ENCODE data around the gene CRACDL.

DNA sequence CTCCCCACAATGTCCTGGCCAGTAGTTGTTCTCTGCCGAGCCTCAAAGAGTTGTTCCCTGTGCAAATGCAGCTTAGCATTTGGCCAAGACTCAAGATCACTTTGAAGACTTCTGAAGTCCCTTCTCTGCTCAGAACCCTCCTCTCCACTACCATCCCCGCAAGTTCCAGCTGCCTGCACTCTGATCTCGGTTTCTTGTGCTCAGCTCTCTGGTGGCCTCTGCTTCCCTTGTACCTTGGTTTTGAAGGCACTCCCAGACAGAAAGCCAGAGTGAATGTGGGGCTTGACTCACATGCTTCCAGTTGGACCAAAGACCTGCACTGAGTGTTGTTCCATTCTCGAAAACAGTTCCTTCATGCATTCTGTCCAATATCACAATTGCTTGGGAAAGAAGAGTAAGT lies 28.6 kb downstream of the CRACDL start:
- TF ChIP-seq, protein P1, sequence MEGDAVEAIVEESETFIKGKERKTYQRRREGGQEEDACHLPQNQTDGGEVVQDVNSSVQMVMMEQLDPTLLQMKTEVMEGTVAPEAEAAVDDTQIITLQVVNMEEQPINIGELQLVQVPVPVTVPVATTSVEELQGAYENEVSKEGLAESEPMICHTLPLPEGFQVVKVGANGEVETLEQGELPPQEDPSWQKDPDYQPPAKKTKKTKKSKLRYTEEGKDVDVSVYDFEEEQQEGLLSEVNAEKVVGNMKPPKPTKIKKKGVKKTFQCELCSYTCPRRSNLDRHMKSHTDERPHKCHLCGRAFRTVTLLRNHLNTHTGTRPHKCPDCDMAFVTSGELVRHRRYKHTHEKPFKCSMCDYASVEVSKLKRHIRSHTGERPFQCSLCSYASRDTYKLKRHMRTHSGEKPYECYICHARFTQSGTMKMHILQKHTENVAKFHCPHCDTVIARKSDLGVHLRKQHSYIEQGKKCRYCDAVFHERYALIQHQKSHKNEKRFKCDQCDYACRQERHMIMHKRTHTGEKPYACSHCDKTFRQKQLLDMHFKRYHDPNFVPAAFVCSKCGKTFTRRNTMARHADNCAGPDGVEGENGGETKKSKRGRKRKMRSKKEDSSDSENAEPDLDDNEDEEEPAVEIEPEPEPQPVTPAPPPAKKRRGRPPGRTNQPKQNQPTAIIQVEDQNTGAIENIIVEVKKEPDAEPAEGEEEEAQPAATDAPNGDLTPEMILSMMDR (IDR thresholded peaks at IDR 0.05) = no peak
- no peak for TF ChIP-seq POLR2A (IDR thresholded peaks at IDR 0.05)
